Suprapubic skin (tissue), 4 donors: ENCODE measurements around the gene E2F4. TPM values are rescaled to one million over a fixed set of nuclear protein-coding genes. Genes with fewer than 3 reads are reported as not detected.
A peak's percentile ranks its signal among the peaks of the same experiment; 100 is the strongest.

Experiments
- DNase-seq, 2 donors: peaks; one replicate each; pipeline ENCODE4 v3.0.0-alpha.2; 2019; ENCODE audit warnings: low spot score in 2 of 2
- H3K27ac ChIP-seq: fragments of 200-600 bp; sonication (generic); one replicate; pipeline ENCODE4 v1.5.1; 2019
- H3K27me3 ChIP-seq: fragments of 200-600 bp; sonication (generic); one replicate; pipeline ENCODE4 v1.5.1; 2019
- H3K36me3 ChIP-seq: fragments of 200-600 bp; sonication (generic); one replicate; pipeline ENCODE4 v1.5.1; 2019
- H3K4me1 ChIP-seq: fragments of 200-600 bp; sonication (generic); one replicate; pipeline ENCODE4 v1.5.1; 2019
- H3K4me3 ChIP-seq: fragments of 200-600 bp; sonication (generic); one replicate; pipeline ENCODE4 v1.5.1; 2019; ENCODE audit warnings: mild to moderate bottlenecking
- H3K9me3 ChIP-seq: fragments of 200-600 bp; sonication (generic); one replicate; pipeline ENCODE4 v1.5.1; 2019
- EP300 ChIP-seq: sonication (generic); formaldehyde crosslinking; IDR thresholded peaks from one replicate; pipeline ENCODE4 v1.6.1; 2017; ENCODE audit warnings: antibody characterized with exemption
- POLR2A ChIP-seq, 2 donors: fragments of 450-650 bp; IDR thresholded peaks; one replicate each; pipeline ENCODE4 v1.6.1; 2017; ENCODE audit warnings: antibody characterized with exemption in 2 of 2, mild to moderate bottlenecking in 2 of 2, moderate library complexity in 2 of 2
- POLR2AphosphoS5 ChIP-seq, 3 donors: sonication (generic); formaldehyde crosslinking; IDR thresholded peaks; one replicate each; pipeline ENCODE4 v1.6.1; 2017; ENCODE audit warnings: antibody characterized with exemption in 3 of 3
- WGBS: methylation state at CpG from one replicate; pipeline ENCODE4 v1.1.5; 2018; 5-methylcytosine and 5-hydroxymethylcytosine counted together
- total RNA-seq, 4 donors: library from RNA; depleted of rRNA; stranded (reverse); fragments of >200 nt; gene quantifications; one replicate each; pipeline ENCODE4 v1.1.0, GENCODE V29; 2016
- TF ChIP-seq, protein P1 (sequence below), 2 donors: fragments of 200-600 bp in 1 of 2; fragments of 450-650 bp in 1 of 2; sonication (generic) in 1 of 2; IDR thresholded peaks; one replicate each; pipeline ENCODE4 v1.5.1; 2016 to 2019; ENCODE audit warnings: antibody characterized with exemption in 2 of 2, mild to moderate bottlenecking in 1 of 2, moderate library complexity in 1 of 2

The E2F4 gene
- total RNA-seq, 4 donors from 2014 or later = 92.6 to 106 (median 96.8) TPM

GRCh38 chr16:67213197-67214019, 21.5 kb downstream of the E2F4 start:
- H3K27ac ChIP-seq = no peak overlapping the region
- H3K27me3 ChIP-seq = no peaks in the 10 kb centered on the region
- H3K36me3 ChIP-seq = peaks cover 4% of the 10 kb centered on the region
- TF ChIP-seq EP300 = no peak
- no peak for TF ChIP-seq POLR2A (IDR thresholded peaks at IDR 0.05)
- TF ChIP-seq, protein P1, sequence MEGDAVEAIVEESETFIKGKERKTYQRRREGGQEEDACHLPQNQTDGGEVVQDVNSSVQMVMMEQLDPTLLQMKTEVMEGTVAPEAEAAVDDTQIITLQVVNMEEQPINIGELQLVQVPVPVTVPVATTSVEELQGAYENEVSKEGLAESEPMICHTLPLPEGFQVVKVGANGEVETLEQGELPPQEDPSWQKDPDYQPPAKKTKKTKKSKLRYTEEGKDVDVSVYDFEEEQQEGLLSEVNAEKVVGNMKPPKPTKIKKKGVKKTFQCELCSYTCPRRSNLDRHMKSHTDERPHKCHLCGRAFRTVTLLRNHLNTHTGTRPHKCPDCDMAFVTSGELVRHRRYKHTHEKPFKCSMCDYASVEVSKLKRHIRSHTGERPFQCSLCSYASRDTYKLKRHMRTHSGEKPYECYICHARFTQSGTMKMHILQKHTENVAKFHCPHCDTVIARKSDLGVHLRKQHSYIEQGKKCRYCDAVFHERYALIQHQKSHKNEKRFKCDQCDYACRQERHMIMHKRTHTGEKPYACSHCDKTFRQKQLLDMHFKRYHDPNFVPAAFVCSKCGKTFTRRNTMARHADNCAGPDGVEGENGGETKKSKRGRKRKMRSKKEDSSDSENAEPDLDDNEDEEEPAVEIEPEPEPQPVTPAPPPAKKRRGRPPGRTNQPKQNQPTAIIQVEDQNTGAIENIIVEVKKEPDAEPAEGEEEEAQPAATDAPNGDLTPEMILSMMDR (IDR thresholded peaks at IDR 0.05) = no peak
- no peak for TF ChIP-seq POLR2AphosphoS5 (IDR thresholded peaks at IDR 0.05)
- DNase-seq = no peak
- peaks cover 13% of the 10 kb centered on the region for H3K4me1 ChIP-seq
- H3K4me3 ChIP-seq = no peak overlapping the region
- 84% methylated on average over 8 of the region's 8 CpGs for WGBS
- no peaks in the 10 kb centered on the region for H3K9me3 ChIP-seq

- TF ChIP-seq POLR2AphosphoS5 (IDR thresholded peaks at IDR 0.05) = no peak
- TF ChIP-seq POLR2A (IDR thresholded peaks at IDR 0.05) = no peak
- TF ChIP-seq, protein P1 (IDR thresholded peaks at IDR 0.05) = no peak
- H3K4me3 ChIP-seq = no peak overlapping the region
- no peak overlapping the region for H3K27ac ChIP-seq
- H3K36me3 ChIP-seq = no peaks in the 10 kb centered on the region
- H3K27me3 ChIP-seq = no peaks in the 10 kb centered on the region
- WGBS = 74% methylated on average over 5 of the region's 5 CpGs
- H3K4me1 ChIP-seq = peaks cover 13% of the 10 kb centered on the region
- DNase-seq = no peak
- H3K9me3 ChIP-seq = no peaks in the 10 kb centered on the region
Measured at GRCh38 chr16:67215706-67216105, 23.8 kb downstream of the E2F4 start.

GRCh38 chr16:67216612-67217490, 24.9 kb downstream of the E2F4 start:
- Histone ChIP-seq H3K4me1 (peaks cover 13% of the 10 kb centered on the region), H3K27me3 (no peaks in the 10 kb centered on the region), H3K9me3 (no peaks in the 10 kb centered on the region), H3K27ac (no peak overlapping the region), H3K36me3 (no peaks in the 10 kb centered on the region), H3K4me3 (no peak overlapping the region)
- TF ChIP-seq POLR2A (IDR thresholded peaks at IDR 0.05) (no peak), POLR2AphosphoS5 (IDR thresholded peaks at IDR 0.05) (no peak), EP300 (no peak)
- TF ChIP-seq, protein P1 (IDR thresholded peaks at IDR 0.05) = no peak
- DNase-seq = no peak
- 81% methylated on average over 18 of the region's 18 CpGs for WGBS

- no peak overlapping the region for H3K4me3 ChIP-seq
- DNase-seq = no peak
- H3K27me3 ChIP-seq = no peaks in the 10 kb centered on the region
- H3K9me3 ChIP-seq = no peaks in the 10 kb centered on the region
- H3K36me3 ChIP-seq = peaks cover 8% of the 10 kb centered on the region
- H3K27ac ChIP-seq = no peak overlapping the region
- H3K4me1 ChIP-seq = peaks cover 19% of the 10 kb centered on the region
- no peak for TF ChIP-seq POLR2A (IDR thresholded peaks at IDR 0.05)
- no peak for TF ChIP-seq POLR2AphosphoS5 (IDR thresholded peaks at IDR 0.05)
- no peak for TF ChIP-seq EP300
- TF ChIP-seq, protein P1 (IDR thresholded peaks at IDR 0.05) = no peak
- 57% methylated on average over 3 of the region's 3 CpGs for WGBS
Measured at GRCh38 chr16:67223992-67224391, 32.0 kb downstream of the E2F4 start.

DNA sequence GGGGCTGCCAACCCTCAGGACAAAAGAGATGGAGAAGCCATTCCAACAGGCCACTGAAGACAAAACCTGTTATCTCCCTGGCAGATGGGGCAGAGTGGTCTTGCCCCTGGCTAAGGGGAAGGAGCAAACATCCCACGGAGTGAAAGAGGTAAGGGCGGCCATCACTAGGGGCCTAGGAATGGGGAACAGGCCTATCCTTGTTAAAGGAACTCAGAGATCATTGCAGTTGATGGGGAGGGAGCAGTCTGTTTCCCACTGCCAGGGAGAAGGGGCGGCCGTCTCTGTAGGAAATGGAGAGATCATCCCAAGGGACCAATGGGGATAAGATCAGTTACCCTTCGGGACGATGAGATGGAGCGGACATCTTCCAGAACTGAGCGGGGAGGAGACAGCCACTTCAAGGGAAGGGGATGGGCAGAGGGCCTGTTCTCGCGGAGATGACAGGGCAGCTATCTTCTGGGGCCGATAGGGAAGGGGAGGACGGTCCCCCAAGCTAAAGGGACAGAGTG, 34.4 kb downstream of the E2F4 start:
- DNase-seq = no peak
- Histone ChIP-seq H3K4me3 (peak overlapping the region; percentile 93), H3K36me3 (peaks cover 31% of the 10 kb centered on the region), H3K27me3 (no peaks in the 10 kb centered on the region), H3K4me1 (peaks cover 19% of the 10 kb centered on the region), H3K9me3 (no peaks in the 10 kb centered on the region), H3K27ac (peak overlapping the region; percentile 78)
- TF ChIP-seq POLR2AphosphoS5 (IDR thresholded peaks at IDR 0.05) (no peak), EP300 (no peak), POLR2A (IDR thresholded peaks at IDR 0.05) (no peak)
- TF ChIP-seq, protein P1 (IDR thresholded peaks at IDR 0.05) = no peak
- 13% methylated on average over 12 of the region's 12 CpGs for WGBS
